Astrocyte (in vitro differentiated cells and primary cell): ENCODE results near the gene HLA-DRA.

ENCODE experiments used
- EZH2 ChIP-seq: IDR thresholded peaks from 2 replicates; pipeline ENCODE4 v1.6.1; 2012; ENCODE audit warnings: mild to moderate bottlenecking, low read length, inconsistent platforms; ENCODE audit not compliant: insufficient read depth
- TF ChIP-seq, protein P1 (sequence below): IDR thresholded peaks from 2 replicates; pipeline ENCODE4 v1.5.1; 2011; ENCODE audit warnings: low read depth, mild to moderate bottlenecking, inconsistent platforms, low read length, moderate library complexity; ENCODE audit not compliant: insufficient read depth

DNA sequence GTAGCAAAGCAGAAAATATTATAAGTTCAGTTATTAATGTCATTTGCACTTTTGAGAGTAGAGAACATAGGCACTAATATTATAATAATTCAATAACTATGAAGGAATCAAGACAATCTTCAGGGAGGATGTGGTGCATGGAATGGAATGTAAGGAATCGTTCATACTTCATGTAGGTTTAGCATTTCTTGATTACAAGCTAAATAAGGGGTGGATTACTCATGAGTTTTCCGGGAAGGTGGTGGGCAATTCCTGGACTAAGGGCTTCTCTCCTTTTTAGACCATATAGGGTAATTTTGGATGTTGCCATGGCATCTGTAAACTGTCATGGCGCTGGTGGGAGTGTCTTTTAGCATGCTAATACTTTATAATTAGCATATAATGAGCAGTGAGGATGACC lies 23.7 kb upstream of the HLA-DRA start:
- TF ChIP-seq, protein P1, sequence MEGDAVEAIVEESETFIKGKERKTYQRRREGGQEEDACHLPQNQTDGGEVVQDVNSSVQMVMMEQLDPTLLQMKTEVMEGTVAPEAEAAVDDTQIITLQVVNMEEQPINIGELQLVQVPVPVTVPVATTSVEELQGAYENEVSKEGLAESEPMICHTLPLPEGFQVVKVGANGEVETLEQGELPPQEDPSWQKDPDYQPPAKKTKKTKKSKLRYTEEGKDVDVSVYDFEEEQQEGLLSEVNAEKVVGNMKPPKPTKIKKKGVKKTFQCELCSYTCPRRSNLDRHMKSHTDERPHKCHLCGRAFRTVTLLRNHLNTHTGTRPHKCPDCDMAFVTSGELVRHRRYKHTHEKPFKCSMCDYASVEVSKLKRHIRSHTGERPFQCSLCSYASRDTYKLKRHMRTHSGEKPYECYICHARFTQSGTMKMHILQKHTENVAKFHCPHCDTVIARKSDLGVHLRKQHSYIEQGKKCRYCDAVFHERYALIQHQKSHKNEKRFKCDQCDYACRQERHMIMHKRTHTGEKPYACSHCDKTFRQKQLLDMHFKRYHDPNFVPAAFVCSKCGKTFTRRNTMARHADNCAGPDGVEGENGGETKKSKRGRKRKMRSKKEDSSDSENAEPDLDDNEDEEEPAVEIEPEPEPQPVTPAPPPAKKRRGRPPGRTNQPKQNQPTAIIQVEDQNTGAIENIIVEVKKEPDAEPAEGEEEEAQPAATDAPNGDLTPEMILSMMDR: no peak
- TF ChIP-seq EZH2: no peak
